H1 (cell line): ENCODE measurements around the gene TPM1.

ENCODE experiments used
- CTCF ChIP-seq, 3 experiments: IDR thresholded peaks; 1 replicate in 2 of 3; 2 replicates in 1 of 3; pipeline versions ENCODE4 v1.5.1 to v1.6.1; 2011; ENCODE audit warnings: low read length in 3 of 3, mild to moderate bottlenecking in 3 of 3, inconsistent platforms in 2 of 3, low read depth in 1 of 3, moderate library complexity in 1 of 3; ENCODE audit not compliant: insufficient read depth in 1 of 3; ENCODE audit errors: control extremely low read depth in 1 of 3
- EZH2 ChIP-seq: fragments of 200-600 bp; sonication (generic); IDR thresholded peaks from 2 replicates; pipeline ENCODE4 v1.7.1; 2012; ENCODE audit warnings: low read depth, mild to moderate bottlenecking, moderate library complexity, low read length, inconsistent platforms; ENCODE audit not compliant: severe bottlenecking
- MAX ChIP-seq: IDR thresholded peaks from 2 replicates; pipeline ENCODE4 v1.6.1; 2012; ENCODE audit warnings: inconsistent platforms
- POLR2AphosphoS5 ChIP-seq: IDR thresholded peaks from 2 replicates; pipeline ENCODE4 v1.6.1; 2011; ENCODE audit warnings: low read depth, low read length
- RAD21 ChIP-seq, 2 experiments: IDR thresholded peaks in 1 of 2; conservative IDR thresholded peaks in 1 of 2; 2 replicates each; pipeline ENCODE4 v1.6.1; 2011; ENCODE audit warnings: low read depth in 2 of 2, low read length in 2 of 2, improper control_type of control experiment in 1 of 2, inconsistent platforms in 1 of 2, mild to moderate bottlenecking in 1 of 2, moderate library complexity in 1 of 2
- SP2 ChIP-seq: IDR thresholded peaks from 2 replicates; pipeline ENCODE4 v1.6.1; 2012; ENCODE audit warnings: mild to moderate bottlenecking, low read length, inconsistent platforms
- SRF ChIP-seq: IDR thresholded peaks from 2 replicates; pipeline ENCODE4 v1.6.1; 2011; ENCODE audit warnings: mild to moderate bottlenecking, low read depth, low read length, moderate library complexity
- SUZ12 ChIP-seq: fragments of 200-600 bp; sonication (generic); IDR thresholded peaks from 2 replicates; pipeline ENCODE4 v1.6.1; 2012; ENCODE audit warnings: mild to moderate bottlenecking, inconsistent platforms, low read length, moderate library complexity, mixed read lengths
- TAF1 ChIP-seq: IDR thresholded peaks from 2 replicates; pipeline ENCODE4 v1.6.1; 2011; ENCODE audit warnings: mild to moderate bottlenecking, low read depth, low read length
- TF ChIP-seq, protein P1 (sequence below): IDR thresholded peaks from 2 replicates; pipeline ENCODE4 v1.6.1; 2011; ENCODE audit warnings: low read length, improper control_type of control experiment

DNA sequence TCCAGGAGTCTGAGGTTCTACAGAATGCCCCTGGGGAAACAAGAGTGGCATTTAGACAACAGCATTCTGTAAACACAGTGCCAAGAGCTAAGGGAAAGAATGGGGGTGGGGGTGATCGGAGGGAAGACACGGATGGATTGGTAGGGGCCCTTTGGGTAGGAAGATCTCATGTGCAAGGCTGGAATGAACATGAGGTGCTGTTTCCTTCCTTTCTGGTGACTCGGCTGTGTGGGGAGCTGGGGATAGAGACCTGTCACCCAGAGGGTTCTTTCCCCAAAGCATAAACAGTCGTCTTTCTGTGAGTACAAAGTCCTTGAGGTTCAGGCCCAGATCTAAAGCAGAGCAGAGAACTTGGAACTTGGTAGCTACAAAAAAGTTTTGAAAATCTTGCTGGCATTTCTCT lies 11.7 kb downstream of the TPM1 start:
- TF ChIP-seq EZH2 (no peak), POLR2AphosphoS5 (peak; percentile 75; the same call in 1 of the 2 replicates), RAD21 (IDR thresholded peaks at IDR 0.05 in 1 of 2, conservative IDR thresholded peaks at IDR 0.05 in 1 of 2; ENCODE audit: low read depth in 2 of 2, low read length in 2 of 2) (no peak), CTCF (IDR thresholded peaks at IDR 0.05; ENCODE audit: control extremely low read depth in 1 of 3, insufficient read depth in 1 of 3, low read depth in 1 of 3, low read length in 3 of 3) (no peak), TAF1 (no peak), MAX (no peak), SP2 (no peak), SRF (no peak), SUZ12 (no peak)
- TF ChIP-seq, protein P1, sequence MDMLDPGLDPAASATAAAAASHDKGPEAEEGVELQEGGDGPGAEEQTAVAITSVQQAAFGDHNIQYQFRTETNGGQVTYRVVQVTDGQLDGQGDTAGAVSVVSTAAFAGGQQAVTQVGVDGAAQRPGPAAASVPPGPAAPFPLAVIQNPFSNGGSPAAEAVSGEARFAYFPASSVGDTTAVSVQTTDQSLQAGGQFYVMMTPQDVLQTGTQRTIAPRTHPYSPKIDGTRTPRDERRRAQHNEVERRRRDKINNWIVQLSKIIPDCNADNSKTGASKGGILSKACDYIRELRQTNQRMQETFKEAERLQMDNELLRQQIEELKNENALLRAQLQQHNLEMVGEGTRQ, result no peak
